GM19395 (cell line): ENCODE measurements around the gene GALNT8.
"Not testable (repeated sequence)": the region's sequence is repeated elsewhere in the genome, so short reads cannot be mapped to it uniquely, and the experiment has no call there.

Source experiments
- ATAC-seq: cut with Tn5 transposase; IDR thresholded peaks from one replicate; pipeline ENCODE4 v1.9.1; 2021; ENCODE audit warnings: mild to moderate bottlenecking, moderate library complexity; ENCODE audit not compliant: unreplicated experiment

GALNT8 gene

GRCh38 chr12:4719821-4720636, at the start of gene GALNT8:
Gene GALNT8 (plus strand): TSS chr12:4720400. CDS start chr12:4720678, 278 bp downstream.
- no peak for ATAC-seq

- no peak for ATAC-seq
Measured at GRCh38 chr12:4679711-4680110, 40.5 kb upstream of the GALNT8 start.

- ATAC-seq, result no peak
Measured at GRCh38 chr12:4681732-4682131, 38.5 kb upstream of the GALNT8 start.

- ATAC-seq, result no peak
Measured at GRCh38 chr12:4685317-4685716, 34.9 kb upstream of the GALNT8 start.

- ATAC-seq, result no peak
Measured at GRCh38 chr12:4690760-4691159, 29.4 kb upstream of the GALNT8 start.

- no peak for ATAC-seq
Measured at GRCh38 chr12:4700621-4701026, 19.6 kb upstream of the GALNT8 start.

- ATAC-seq, result no peak
Measured at GRCh38 chr12:4701395-4702190, 18.6 kb upstream of the GALNT8 start.

GRCh38 chr12:4703676-4704075, 16.5 kb upstream of the GALNT8 start:
- no peak for ATAC-seq

GRCh38 chr12:4705824-4706223, 14.4 kb upstream of the GALNT8 start:
- no peak for ATAC-seq

- no peak for ATAC-seq
Measured at GRCh38 chr12:4707306-4707705, 12.9 kb upstream of the GALNT8 start.

- no peak for ATAC-seq
Measured at GRCh38 chr12:4710113-4710512, 10.1 kb upstream of the GALNT8 start.

- no peak for ATAC-seq
Measured at GRCh38 chr12:4714879-4715278, 5.3 kb upstream of the GALNT8 start.

- no peak for ATAC-seq
Measured at GRCh38 chr12:4717806-4718205, 2.4 kb upstream of the GALNT8 start.

GRCh38 chr12:4720637-4720995, 416 bp downstream of the GALNT8 start:
- no peak for ATAC-seq

GRCh38 chr12:4721587-4721986, 1.4 kb downstream of the GALNT8 start:
- not testable (repeated sequence) for ATAC-seq

GRCh38 chr12:4723226-4723625, 3.0 kb downstream of the GALNT8 start:
- ATAC-seq, result no peak

GRCh38 chr12:4725057-4725456, 4.9 kb downstream of the GALNT8 start:
- ATAC-seq, result no peak

- no peak for ATAC-seq
Measured at GRCh38 chr12:4734625-4735340, 14.6 kb downstream of the GALNT8 start.

GRCh38 chr12:4736091-4736490, 15.9 kb downstream of the GALNT8 start:
- ATAC-seq, result no peak

- ATAC-seq, result no peak
Measured at GRCh38 chr12:4738541-4738940, 18.3 kb downstream of the GALNT8 start.

GRCh38 chr12:4742416-4742970, 22.3 kb downstream of the GALNT8 start:
- no peak for ATAC-seq
